GM18907 (cell line): Measurements from ENCODE around the gene SEMA4F.
A peak's percentile ranks its signal among the peaks of the same experiment; 100 is the strongest.

ENCODE experiments used
- ATAC-seq: cut with Tn5 transposase; IDR thresholded peaks from one replicate; pipeline ENCODE4 v1.9.1; 2021; ENCODE audit warnings: mild to moderate bottlenecking, moderate library complexity; ENCODE audit not compliant: unreplicated experiment

Gene SEMA4F

DNA sequence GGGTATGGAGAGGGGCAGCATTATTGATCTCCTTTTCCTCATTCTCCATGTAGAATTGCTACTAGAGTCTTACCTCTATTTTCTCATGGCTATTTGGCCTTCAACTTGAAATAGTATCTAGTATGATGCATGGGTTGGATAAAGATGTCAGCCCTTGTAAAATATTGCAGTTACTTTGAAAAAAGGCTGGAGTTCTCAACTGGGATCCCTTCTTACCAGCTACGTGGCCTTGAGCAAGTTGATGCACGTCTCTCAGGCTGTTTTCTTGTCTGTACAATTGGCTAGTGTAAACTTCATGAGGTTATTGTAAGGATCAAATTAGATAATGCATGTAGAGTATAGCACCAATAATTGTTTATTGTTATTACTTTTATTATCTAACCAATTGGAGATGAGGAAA lies 50.2 kb downstream of the SEMA4F start:
- ATAC-seq, result no peak

DNA sequence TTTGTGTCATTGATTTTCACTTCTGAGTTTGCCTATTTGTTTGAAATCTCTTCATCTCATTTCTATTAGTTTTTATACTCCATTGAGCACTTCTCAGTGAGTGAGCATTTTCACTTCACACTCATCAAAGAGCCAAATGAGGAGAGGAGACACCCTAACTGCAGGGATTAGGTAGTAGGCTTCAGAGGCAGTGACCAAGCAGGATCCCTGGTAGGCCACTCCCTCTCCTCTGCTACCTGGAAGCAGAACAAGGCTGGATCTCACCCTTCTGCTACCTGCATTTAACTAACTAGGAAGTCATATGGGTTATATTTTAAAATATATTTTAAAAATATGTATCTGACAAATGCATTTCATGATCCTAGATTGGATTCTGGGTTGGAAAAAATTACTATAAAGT lies 52.7 kb downstream of the SEMA4F start:
- ATAC-seq, result no peak

DNA sequence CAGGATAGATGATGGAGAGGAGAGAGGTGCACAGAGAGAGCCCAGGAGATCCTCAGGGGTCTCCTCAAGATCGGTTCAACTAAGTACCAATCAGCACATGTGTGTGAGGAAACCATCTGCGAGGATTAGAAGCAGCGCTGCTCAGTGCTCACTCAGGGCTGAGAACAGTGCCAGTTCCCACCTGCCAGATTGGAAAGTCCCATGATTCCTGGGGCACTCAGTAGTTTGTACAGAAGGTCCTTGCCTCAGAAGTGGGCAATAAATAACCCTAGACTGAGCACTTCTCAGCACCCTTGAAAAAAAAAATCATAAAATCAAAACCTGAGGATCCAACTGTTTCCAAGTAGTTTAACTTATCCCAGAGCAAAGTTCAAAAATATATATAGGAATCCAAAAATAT lies 53.8 kb downstream of the SEMA4F start:
- no peak for ATAC-seq

DNA sequence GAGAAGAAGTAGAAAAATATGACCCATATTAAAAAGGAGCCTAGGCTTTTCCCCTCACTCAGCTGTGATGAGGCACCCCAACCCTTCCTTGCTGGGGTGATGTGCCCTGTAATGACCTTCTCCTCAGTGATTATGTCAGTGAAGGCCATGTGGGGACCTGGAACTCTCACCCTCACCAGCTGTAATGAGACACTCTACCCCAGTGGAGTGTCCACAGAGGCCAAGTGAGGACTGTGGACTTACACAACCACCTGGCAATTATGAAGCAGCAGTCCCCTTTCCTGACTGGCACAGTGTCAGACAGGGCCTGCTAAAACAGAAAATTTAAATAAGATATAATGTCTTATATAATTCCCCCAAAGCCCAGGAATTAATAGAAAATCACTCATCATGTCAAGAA lies 54.2 kb downstream of the SEMA4F start:
- no peak for ATAC-seq

DNA sequence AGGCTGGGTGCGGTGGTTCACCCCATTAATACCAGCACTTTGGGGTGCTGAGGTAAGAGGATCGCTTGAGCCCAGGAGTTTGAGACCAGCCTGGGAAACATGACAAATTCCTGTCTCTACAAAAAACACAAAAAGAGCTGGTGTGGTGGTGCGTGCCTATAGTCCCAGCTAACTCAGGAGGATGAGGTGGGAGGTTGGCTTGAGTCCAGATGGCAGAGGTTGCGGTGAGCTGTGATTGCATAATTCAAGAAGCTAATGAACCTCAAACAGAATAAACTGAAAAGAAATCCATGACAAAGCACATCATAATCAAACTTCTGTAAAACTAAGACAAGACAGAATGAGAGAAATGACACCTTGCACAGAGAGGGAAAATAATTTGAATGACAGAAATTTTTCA lies 54.8 kb downstream of the SEMA4F start:
- ATAC-seq, result no peak

DNA sequence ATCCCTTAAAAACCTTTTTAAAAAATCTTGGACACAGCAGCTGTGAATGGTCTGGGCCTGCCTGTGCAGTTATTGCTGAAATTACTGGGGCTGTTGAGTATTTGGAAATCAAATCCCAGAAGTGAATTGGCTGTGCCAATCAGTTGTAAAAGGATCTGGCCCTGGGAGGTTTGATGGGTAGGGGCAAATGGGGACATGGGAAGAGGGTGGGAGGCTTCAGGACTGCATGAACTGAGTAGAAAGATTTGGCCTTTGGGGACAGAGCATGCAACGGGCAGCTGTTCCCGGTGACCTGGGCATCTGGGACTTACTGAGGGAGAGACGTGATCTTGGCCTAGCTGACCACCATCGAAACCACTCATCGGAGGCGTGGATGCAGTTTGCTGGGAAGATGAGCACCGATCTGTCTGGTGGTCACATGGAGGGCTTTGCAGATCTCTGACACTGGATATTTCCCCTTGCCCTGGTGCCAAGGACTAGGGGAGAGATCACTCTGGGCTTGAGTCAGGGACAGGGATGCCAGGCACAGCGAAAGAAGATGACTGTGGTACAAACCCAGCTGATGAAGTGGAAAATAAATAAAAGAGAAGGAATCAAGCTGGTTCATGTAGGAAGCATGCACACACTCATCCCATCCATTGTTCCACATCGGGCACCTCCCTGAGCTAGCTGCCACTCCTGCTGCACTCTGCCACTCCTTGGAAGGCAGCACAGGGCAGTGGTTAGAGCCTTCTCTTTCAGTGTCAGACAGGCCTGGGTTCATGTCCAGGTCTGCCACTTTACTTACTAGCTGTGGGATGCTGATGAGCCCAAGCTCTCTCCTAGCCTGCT lies 58.4 kb downstream of the SEMA4F start:
- no peak for ATAC-seq

DNA sequence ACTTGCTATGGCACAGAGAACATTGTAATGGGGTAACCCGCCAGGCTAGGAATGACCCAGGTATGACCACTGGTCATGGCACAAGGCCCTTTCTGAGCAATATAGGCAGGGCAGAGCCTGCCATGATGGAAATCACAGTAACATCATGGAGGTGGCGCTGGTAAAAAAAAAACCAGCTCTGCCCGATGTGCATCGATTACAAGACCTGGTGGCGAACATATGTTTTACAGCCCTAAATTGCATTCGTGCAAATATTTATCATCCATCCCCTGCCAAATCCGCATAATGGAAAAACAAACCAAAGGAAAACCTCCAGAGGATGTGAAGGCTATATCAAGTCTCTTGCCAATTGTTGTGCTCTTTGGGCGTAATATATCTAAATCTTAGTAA lies 60.6 kb downstream of the SEMA4F start:
- ATAC-seq, result no peak

DNA sequence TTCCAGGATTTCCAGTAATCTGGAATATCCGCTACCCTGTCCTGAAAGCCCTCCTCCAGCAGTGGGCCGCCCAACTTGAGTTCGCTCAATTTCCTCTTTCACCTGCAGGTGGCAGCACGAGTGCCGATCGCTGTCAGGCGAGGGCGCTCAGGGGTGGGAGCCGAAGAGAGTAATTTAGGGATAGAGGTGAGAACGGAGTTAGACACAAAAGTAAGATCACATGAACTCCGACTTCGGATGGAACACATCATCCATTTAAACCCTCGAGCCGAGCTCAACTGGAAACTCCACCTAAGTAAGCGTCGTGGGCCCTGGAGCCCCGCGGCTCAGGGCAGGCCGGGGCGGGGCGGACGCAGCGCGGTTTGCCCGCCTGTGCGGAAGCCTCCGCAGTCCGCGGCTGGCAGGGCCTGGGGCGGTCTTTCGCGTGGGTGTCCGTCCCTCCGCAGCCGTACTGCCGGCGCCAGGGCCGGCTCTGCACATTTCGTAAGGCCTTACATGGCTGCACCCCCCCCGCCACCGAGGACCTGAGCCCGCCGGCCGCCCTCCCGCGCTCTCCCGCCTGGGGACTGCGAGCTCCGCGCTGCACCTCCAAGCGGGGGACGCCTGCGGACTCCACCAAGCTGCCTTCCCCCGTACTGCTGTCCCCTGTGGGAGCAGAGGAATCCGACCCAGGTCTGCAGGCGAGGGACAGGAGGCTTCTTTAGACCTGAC lies 61.2 kb downstream of the SEMA4F start:
- ATAC-seq, result peak; percentile 96

DNA sequence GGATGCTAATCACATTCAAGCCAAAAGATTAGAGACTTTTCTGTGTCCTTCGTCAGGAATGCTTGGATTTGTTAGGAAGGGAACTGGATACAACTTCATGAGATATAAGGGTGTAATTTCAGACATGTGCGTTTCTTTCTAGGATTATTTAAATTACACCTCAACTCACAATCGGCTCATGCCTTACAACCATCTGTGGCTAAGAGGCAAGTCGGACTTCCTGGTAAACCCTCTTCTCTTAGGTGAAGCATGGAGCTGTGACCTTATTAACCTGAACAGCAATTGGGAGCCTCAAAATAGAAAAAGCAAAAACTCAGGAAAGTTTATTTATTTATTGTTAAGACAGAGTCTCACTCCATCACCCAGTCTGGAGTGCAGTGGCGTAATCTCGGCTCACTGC lies 61.8 kb downstream of the SEMA4F start:
- ATAC-seq, result no peak

DNA sequence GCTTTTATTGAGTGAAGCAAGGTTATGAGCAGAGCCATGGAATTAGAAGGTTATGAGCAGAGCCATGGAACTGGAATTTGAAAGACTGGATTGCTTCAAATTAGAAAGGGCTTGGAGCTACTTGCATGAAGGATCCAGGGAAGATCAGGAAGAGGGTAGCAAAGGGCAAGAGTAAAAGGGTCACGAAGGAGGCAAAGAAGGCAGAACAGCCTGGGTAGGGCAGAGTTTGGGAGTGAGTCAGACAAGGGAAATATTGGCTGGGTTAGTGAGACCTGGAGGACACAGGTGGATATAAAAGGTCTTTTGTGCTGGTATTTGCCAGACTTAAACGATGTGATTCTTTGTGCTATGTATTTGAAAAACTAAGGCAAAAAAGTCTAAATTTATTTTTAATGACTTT lies 65.0 kb downstream of the SEMA4F start:
- no peak for ATAC-seq

DNA sequence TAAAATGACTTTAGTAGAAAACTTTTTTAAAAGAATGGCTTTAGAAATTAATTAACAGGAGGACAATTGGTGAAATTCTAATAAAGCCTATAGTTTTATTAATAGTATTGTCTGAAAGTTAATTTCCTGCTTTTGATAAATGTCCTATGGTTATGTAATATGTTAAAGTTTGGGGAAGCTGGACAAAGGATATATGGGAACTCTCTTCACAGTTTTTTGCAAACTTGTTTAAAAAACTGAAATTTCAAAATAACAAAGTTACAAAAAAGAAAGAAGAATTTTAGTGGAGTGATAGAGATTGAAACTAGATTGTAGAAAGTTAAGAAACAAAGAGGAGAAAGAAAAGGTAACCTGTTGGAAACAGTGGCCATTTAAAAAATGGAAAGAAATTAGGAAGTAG lies 67.3 kb downstream of the SEMA4F start:
- ATAC-seq, result no peak

DNA sequence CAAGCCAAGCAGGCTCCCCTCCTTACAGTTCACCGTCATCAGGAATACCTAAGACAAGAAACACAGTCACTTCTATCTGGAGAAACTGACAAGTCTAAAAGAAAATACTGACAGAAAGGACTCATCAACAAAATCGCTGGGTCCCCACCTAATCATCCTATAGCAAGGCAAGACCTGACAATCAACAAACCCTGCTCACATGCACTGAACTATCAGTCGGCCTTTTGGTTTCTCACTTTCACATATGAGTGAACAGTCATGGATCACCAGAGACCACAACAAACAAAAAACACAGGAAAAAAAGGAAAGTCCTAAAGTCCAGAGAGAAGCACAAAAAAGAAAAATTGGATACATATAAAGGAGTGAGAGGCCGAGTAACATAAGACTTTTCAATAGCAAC lies 70.4 kb downstream of the SEMA4F start:
- ATAC-seq, result no peak

DNA sequence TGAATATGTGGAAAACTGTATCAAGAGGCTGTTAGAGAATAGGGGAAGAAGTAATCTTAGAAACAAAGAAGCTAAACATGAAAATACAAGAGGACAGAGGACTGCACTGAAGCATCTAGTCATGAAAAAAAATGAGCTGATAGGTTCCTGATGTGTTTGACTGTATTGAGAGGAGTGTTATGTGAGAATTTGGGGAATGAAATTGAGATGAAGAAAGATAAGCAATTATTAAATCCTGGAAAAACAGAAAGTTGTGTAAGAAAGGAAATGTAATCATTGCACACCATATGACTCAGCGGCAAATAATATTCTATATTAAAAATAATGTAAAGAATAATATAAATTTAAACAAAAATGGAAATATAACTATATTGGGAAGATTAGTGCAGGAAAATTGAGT lies 71.2 kb downstream of the SEMA4F start:
- ATAC-seq, result no peak

DNA sequence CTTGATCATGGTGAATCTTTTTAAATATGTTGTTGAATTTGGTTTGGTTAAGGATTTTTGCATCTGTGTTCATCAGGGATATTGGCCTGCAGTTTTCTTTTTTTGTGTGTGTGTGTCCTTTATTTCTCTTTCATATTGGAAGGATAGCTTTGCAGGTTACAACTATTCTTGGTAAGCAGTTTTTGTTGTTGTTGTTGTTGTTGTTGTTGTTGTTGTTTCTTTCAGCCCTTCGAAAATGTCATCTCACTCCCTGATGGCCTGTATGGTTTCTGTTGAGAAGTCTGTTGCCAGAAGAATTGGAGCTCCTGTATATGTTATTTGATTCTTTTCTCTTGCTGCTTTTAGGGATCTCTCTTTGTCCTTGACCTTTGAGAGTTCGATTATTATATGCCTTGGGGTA lies 74.8 kb downstream of the SEMA4F start:
- ATAC-seq, result no peak

DNA sequence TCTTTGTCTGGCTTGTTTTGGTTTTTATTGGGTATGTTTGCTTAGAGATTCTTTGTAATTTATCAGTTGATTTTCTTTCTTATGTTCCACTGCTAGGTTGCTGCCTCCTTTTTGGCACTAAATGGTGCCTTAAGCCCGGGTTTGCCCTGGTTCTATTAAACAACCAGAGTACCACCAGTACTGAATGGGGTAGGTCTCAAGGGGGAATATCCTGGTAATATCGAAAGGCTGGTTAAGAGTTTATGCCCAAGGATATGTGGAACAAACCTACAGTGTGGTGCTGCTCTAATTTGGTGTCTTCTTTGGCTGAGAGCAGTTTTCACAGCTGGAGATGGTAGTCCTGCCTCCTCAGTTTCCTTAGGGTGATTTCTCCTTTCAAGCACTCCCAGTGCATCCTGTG lies 76.5 kb downstream of the SEMA4F start:
- no peak for ATAC-seq
